ENCODE results near the gene GLRX. TPM values are rescaled to one million over a fixed set of nuclear protein-coding genes. Genes with fewer than 3 reads are reported as not detected.

GLRX gene
- total RNA-seq, 3 donors from 2014 or later = 10.1 to 16.3 (median 12.8) TPM

DNA sequence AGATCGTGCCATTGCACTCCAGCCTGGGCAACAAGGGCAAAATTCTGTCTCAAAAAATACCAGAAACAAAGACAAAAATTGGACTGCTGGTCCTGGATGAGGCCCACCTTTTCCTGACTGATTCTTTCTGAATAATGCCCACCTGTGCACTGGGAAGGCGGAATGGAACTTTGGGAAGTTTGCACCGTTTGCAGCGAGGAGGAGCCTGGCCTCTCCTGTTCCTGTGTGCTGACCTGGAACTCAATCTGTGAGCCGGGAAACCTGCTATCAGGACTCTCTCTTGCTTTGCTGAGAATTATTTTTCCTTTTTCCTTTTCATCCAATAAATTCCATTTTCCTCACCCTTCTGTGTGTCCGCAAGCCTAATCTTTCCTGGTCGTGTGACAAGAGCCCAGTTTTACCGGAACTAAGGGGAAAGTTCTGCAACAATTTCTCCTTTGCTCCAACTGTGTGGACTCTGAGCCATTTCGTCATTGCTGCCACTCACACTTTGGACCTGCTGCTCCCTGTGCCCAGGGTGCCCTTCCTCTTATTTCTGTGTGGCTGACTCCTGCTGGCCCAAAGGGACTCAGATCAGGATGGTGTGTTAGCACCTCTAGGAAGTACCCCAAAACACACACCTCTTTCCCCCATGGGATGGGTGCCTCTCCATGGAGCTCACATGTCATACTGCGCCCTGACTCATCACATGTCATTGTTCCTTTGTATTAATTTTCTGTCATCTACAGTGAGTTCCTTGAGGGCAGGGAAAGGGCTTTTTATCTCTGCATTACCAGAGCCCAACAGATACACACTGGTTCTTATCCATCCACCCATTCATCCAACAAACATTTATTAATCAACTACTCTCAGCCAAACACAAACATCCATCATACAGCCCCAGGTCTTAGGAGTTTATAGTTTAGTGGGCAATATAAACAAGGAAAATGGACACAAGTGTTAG, 4.7 kb upstream of the GLRX start:
- Mint-ChIP-seq H3K4me3 (no peak overlapping the region), H3K27me3 (ENCODE audit: low read depth) (no peaks in the 10 kb centered on the region), H3K36me3 (ENCODE audit: insufficient read depth) (no peaks in the 10 kb centered on the region), H3K9me3 (no peaks in the 10 kb centered on the region), H3K4me1 (ENCODE audit: low read depth) (peaks cover 43% of the 10 kb centered on the region)
- DNase-seq (no peak), ATAC-seq (no peak)

GRCh38 chr5:95825495-95825894, 3.0 kb upstream of the GLRX start:
- no peak for ATAC-seq
- Mint-ChIP-seq H3K4me1 (ENCODE audit: low read depth) (peaks cover 55% of the 10 kb centered on the region), H3K27me3 (ENCODE audit: low read depth) (no peaks in the 10 kb centered on the region), H3K9me3 (no peaks in the 10 kb centered on the region), H3K36me3 (ENCODE audit: insufficient read depth) (no peaks in the 10 kb centered on the region), H3K4me3 (no peak overlapping the region)
- DNase-seq = no peak

DNA sequence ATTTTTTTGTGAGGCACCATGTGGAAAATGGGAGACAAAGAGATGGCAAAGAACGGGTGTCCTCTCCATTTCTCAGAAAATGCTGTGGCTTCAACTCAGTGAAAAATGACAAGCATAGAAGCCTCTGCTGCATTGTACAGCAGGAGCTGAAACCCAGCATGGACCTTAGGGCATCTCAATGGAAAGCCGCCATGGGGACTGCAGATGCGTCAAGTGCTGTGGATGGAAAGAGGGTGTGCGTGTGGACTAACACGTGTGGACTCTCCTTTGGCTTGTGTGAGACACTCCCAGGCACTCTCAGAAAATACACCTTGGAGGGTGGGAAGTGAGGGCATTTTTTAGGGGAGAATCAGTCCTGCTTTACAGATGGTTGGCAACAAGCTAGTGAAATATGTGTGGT, 2.2 kb upstream of the GLRX start:
- ATAC-seq (no peak), DNase-seq (no peak)
- Mint-ChIP-seq H3K9me3 (no peaks in the 10 kb centered on the region), H3K27me3 (ENCODE audit: low read depth) (no peaks in the 10 kb centered on the region), H3K4me3 (peak overlapping the region; percentile 96), H3K4me1 (ENCODE audit: low read depth) (peaks cover 60% of the 10 kb centered on the region), H3K36me3 (ENCODE audit: insufficient read depth) (no peaks in the 10 kb centered on the region)

GRCh38 chr5:95823738-95824609, 1.4 kb upstream of the GLRX start:
- H3K36me3 Mint-ChIP-seq (ENCODE audit: insufficient read depth) = no peaks in the 10 kb centered on the region
- H3K27me3 Mint-ChIP-seq (ENCODE audit: low read depth) = no peaks in the 10 kb centered on the region
- peaks cover 67% of the 10 kb centered on the region for H3K4me1 Mint-ChIP-seq (ENCODE audit: low read depth)
- DNase-seq = peak; percentile 48
- H3K9me3 Mint-ChIP-seq = no peaks in the 10 kb centered on the region
- H3K4me3 Mint-ChIP-seq = peak overlapping the region; percentile 96
- peak; percentile 46 to 47 for ATAC-seq

DNA sequence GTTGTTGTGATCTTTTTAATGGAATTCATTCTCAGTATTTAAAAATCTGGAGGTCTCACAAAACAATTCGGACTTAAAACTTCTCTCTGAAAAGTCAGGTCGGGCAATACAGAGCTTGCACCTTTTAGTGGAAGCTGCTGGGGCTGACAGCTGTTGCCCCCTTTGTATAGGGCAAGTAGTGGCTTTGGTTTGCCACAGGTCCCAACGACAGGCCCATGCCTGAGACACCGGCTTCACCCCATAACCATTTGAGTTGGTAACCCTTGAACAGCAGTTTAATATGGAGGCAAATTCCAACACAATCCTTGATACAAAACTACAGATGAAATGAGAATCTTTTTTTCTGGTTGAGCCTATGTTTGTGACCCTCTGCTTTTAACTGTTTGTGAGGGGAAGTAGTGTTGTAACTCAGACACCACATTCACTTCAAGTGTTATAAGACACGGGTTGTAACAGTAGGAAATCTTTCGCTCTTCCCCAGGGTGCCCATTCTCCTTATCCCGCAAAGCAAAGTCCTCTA, 752 bp upstream of the GLRX start:
- H3K4me3 Mint-ChIP-seq = peak overlapping the region; percentile 96
- no peaks in the 10 kb centered on the region for H3K9me3 Mint-ChIP-seq
- DNase-seq (no peak), ATAC-seq (no peak)
- no peaks in the 10 kb centered on the region for H3K36me3 Mint-ChIP-seq (ENCODE audit: insufficient read depth)
- peaks cover 73% of the 10 kb centered on the region for H3K4me1 Mint-ChIP-seq (ENCODE audit: low read depth)
- H3K27me3 Mint-ChIP-seq (ENCODE audit: low read depth) = no peaks in the 10 kb centered on the region

DNA sequence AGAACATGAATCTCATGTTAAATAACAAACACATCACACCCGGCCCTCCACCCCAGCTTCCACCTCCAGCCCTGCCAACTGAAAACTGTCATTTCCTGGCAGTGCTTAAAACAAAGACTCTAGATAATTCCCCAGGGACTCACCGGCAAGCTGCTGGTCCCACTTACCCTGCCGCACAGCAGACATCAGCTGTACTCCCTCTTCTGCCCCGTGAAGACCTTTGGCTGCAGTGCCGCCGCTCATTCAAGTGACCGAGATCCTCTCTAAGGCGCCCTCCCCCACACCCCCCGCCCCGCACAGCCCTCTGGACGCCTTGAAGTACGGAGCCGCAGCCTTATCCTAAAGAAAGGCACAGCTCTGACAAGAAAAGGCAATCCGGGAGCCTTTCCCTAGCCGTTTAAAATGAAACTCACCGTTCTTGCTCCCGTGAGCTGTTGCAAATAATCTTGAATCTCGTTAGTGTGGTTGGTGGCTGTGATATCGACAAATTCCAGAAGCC, 434 bp downstream of the GLRX start:
- H3K9me3 Mint-ChIP-seq = no peaks in the 10 kb centered on the region
- H3K36me3 Mint-ChIP-seq (ENCODE audit: insufficient read depth) = no peaks in the 10 kb centered on the region
- H3K27me3 Mint-ChIP-seq (ENCODE audit: low read depth) = no peaks in the 10 kb centered on the region
- ATAC-seq = peak; percentile 12 to 15
- DNase-seq = no peak
- peaks cover 78% of the 10 kb centered on the region for H3K4me1 Mint-ChIP-seq (ENCODE audit: low read depth)
- peak overlapping the region; percentile 96 for H3K4me3 Mint-ChIP-seq

DNA sequence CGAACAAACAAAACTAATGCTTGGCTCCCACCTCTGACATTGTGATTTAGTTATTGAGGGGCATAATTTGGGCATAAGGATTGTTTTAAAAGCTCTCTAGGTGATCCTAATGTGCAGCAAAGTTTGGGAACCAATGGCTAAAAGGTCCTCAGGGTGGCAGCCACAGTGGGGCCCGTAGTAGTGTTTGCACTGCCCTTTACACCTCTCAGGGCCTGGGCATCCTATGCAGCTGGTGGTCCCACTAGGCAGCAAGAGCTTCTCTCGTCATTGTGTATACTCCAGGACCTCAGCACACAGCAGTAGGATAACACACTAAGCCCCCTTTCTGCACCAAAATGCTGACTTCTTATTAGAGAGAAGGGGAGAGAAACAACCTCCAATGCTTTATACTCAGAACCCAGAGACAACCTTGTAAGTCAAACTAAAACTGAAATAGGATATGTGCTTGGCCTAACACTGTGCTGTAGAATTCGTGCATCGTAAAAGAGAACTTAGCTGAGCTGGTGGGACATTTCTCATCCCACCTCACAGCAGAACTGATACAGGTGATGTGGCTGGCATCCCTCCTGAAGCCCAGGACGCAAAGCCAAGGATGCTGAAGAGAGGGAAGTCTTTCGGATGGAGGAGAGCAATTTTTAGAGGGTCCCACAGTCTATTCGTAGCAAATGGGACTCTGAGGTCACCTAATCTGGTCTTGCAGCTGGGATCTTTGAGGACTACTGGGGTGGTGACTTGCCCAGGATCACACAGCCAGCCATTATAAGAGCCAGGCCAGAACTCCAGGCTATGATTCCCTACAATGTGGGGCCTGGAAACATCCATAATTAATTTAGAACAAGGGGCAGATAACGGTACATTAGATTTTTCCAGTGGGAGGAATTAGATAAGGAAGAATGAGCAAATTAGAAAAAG, 1.2 kb downstream of the GLRX start:
- Mint-ChIP-seq H3K9me3 (no peaks in the 10 kb centered on the region), H3K36me3 (ENCODE audit: insufficient read depth) (peaks cover 3% of the 10 kb centered on the region), H3K4me1 (ENCODE audit: low read depth) (peaks cover 85% of the 10 kb centered on the region), H3K4me3 (peak overlapping the region; percentile 96), H3K27me3 (ENCODE audit: low read depth) (no peaks in the 10 kb centered on the region)
- ATAC-seq = peak; percentile 19 to 21
- no peak for DNase-seq

DNA sequence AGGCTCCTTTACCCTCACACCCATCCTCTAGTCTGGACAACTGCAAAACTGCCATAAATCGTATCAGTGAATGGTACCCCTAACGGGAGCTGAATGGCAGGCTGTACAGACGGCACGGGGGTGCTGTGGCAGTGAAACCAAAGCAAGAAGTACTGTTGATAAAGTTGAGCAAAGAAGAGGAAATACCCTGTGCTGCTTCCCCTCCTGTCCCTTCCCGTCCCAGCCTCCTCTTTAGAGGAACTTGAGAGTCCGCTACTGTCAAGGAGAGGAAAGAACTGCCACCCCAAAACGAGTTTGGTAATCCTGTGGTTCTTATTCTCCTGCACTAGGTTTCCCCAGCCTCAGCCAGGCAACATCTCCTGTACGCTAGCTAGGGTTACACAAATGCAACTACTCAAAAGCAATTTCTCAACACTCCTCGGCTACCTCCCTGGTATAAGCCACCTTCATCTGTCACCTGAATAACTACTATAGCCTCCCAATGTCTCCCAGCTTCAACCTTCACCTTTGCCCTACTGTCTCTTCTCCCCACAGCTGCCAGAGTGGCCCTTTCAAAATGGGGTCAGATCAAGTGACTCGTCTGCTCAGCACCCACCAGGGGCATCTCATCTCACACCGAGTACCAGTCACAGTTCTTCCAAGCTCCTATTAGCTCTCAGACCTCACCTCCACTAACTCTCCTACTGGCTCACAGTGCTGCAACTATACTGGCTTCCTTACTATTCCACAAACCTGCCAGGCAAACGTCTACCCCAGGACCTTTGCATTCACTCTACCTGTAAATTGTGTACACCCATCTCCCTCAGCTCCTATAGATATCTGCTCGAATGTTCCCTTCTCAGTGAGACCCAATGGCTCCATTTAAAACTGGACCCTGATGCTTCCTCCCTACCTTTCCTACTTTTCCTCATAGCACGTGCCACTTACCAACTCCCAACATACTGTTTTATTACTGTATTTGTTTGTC, 4.1 kb downstream of the GLRX start:
- ATAC-seq (peak; percentile 28 to 44), DNase-seq (no peak)
- H3K27me3 Mint-ChIP-seq (ENCODE audit: low read depth) = no peaks in the 10 kb centered on the region
- H3K9me3 Mint-ChIP-seq = no peaks in the 10 kb centered on the region
- H3K4me3 Mint-ChIP-seq = peak overlapping the region; percentile 83
- H3K36me3 Mint-ChIP-seq (ENCODE audit: insufficient read depth) = peaks cover 17% of the 10 kb centered on the region
- H3K4me1 Mint-ChIP-seq (ENCODE audit: low read depth) = peaks cover 85% of the 10 kb centered on the region

- Mint-ChIP-seq H3K27me3 (ENCODE audit: low read depth) (no peaks in the 10 kb centered on the region), H3K4me1 (ENCODE audit: low read depth) (peaks cover 85% of the 10 kb centered on the region), H3K4me3 (peak overlapping the region; percentile 83), H3K36me3 (ENCODE audit: insufficient read depth) (peaks cover 24% of the 10 kb centered on the region), H3K9me3 (no peaks in the 10 kb centered on the region)
- ATAC-seq = peak; percentile 41 to 43
- no peak for DNase-seq
Measured at GRCh38 chr5:95817430-95817829, 5.1 kb downstream of the GLRX start.

GRCh38 chr5:95816776-95817175, 5.8 kb downstream of the GLRX start:
- Mint-ChIP-seq H3K9me3 (no peaks in the 10 kb centered on the region), H3K4me1 (ENCODE audit: low read depth) (peaks cover 89% of the 10 kb centered on the region), H3K36me3 (ENCODE audit: insufficient read depth) (peaks cover 29% of the 10 kb centered on the region), H3K27me3 (ENCODE audit: low read depth) (no peaks in the 10 kb centered on the region), H3K4me3 (peak overlapping the region; percentile 83)
- no peak for ATAC-seq
- DNase-seq = no peak

- H3K36me3 Mint-ChIP-seq (ENCODE audit: insufficient read depth) = peaks cover 31% of the 10 kb centered on the region
- no peaks in the 10 kb centered on the region for H3K9me3 Mint-ChIP-seq
- H3K4me3 Mint-ChIP-seq = peak overlapping the region; percentile 25
- ATAC-seq (no peak), DNase-seq (no peak)
- H3K4me1 Mint-ChIP-seq (ENCODE audit: low read depth) = peaks cover 89% of the 10 kb centered on the region
- H3K27me3 Mint-ChIP-seq (ENCODE audit: low read depth) = no peaks in the 10 kb centered on the region
Measured at GRCh38 chr5:95816341-95816740, 6.2 kb downstream of the GLRX start.

DNA sequence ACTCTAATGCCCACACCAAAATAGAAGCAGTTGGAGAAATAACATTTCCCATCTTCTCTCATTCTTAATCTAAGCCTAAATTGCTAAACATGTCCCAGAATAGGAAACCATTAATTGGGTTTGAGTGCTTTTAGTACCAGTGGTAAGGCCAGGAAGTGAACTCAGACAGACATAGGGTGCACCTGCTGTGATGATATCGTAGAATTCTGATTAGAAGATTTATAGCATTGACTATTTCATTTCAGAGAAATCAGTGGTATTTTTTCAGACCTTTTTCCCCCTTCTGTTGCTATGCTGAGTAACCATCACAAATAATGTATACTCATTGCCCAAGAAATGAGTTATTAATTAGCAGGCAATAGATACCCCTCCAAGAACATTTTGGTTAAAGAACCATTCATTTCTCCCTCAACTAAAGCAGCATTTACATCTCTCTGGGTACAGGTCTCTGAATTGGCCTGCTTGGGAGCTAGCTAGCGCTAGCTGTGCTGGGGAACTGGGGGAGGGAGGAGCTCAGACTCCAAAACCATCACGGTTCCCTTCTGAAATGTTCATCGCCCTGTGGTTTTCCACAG, 7.3 kb downstream of the GLRX start:
- Mint-ChIP-seq H3K4me3 (no peak overlapping the region), H3K9me3 (no peaks in the 10 kb centered on the region), H3K27me3 (ENCODE audit: low read depth) (no peaks in the 10 kb centered on the region), H3K4me1 (ENCODE audit: low read depth) (peaks cover 91% of the 10 kb centered on the region), H3K36me3 (ENCODE audit: insufficient read depth) (peaks cover 31% of the 10 kb centered on the region)
- DNase-seq (no peak), ATAC-seq (no peak)

Data from activated T-cell treated with anti-CD3 and anti-CD28 coated beads, Interleukin-2, amount 50 U/mL, for 4 hours (primary cell).